Sigmoid colon (tissue), 4 donors: ENCODE results near the gene RCHY1.

Experiments used
- CTCF ChIP-seq, 4 experiments: fragments of 450-650 bp in 3 of 4; fragments of 200-600 bp in 1 of 4; IDR thresholded peaks; one replicate each; pipeline ENCODE4 v1.5.1; 2016 to 2019; ENCODE audit warnings: antibody characterized with exemption in 4 of 4, mild to moderate bottlenecking in 3 of 4, moderate library complexity in 2 of 4
- EP300 ChIP-seq, 4 donors: sonication (generic); formaldehyde crosslinking; IDR thresholded peaks; one replicate each; pipeline ENCODE4 v1.6.1; 2017; ENCODE audit warnings: antibody characterized with exemption in 4 of 4
- POLR2A ChIP-seq, 2 donors: fragments of 450-650 bp; IDR thresholded peaks; one replicate each; pipeline ENCODE4 v1.6.1; 2016; ENCODE audit warnings: antibody characterized with exemption in 2 of 2, mild to moderate bottlenecking in 2 of 2, moderate library complexity in 2 of 2

GRCh38 chr4:75496406-75496805 lies 17.8 kb downstream of the RCHY1 start:
- TF ChIP-seq CTCF (IDR thresholded peaks at IDR 0.05) (no peak), POLR2A (IDR thresholded peaks at IDR 0.05) (no peak), EP300 (IDR thresholded peaks at IDR 0.05) (no peak)
